C4-2B (cell line): ENCODE measurements around the gene SLC39A8.

ENCODE experiments used
- CTCF ChIP-seq: fragments of 450-650 bp; conservative IDR thresholded peaks from 2 replicates; pipeline ENCODE4 v1.5.1; 2017; ENCODE audit warnings: mild to moderate bottlenecking
- ZFX ChIP-seq: fragments of 450-650 bp; IDR thresholded peaks from 2 replicates; pipeline ENCODE4 v1.6.1; 2017

- TF ChIP-seq CTCF (no peak), ZFX (no peak)
Measured at GRCh38 chr4:102272318-102272717, 73.0 kb downstream of the SLC39A8 start.
